ENCODE measurements around the gene ATOH8.
A peak's percentile ranks its signal among the peaks of the same experiment; 100 is the strongest.

ATOH8 gene

DNA sequence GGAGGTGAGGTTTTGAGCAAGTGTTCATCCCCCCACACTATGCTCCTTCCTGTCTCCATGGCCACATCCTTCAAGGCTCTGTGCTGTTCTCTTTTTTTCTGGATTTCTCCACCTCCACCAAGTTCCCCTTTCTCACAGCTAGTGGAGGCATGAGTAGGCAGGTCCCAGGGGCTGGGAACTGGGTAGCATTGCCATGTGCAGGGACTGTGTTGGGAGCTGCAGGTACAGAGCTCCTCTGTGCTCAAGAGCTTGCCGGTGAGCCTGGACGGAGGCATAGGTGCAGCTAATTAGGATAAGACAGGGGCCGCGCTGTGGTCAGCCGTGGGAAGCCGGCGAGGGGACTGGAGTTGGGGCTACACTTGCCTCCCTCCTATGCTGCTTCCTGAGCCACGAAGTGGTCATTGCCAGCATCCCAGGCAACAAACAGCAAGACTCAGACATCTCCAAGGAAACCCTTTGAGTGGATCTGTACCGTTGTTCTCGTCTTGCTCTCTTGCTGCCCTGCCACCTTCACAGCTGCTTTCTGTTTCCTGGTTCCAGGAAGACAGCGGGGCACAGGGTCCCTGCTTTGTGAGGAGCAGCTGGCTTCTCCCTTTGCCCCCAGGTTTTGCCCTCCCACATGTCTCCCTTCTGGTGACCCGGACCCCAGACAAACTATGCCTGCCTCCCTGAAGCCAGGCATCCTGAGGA lies 36.9 kb downstream of the ATOH8 start:
- peak; percentile 76 for DNase-seq

DNA sequence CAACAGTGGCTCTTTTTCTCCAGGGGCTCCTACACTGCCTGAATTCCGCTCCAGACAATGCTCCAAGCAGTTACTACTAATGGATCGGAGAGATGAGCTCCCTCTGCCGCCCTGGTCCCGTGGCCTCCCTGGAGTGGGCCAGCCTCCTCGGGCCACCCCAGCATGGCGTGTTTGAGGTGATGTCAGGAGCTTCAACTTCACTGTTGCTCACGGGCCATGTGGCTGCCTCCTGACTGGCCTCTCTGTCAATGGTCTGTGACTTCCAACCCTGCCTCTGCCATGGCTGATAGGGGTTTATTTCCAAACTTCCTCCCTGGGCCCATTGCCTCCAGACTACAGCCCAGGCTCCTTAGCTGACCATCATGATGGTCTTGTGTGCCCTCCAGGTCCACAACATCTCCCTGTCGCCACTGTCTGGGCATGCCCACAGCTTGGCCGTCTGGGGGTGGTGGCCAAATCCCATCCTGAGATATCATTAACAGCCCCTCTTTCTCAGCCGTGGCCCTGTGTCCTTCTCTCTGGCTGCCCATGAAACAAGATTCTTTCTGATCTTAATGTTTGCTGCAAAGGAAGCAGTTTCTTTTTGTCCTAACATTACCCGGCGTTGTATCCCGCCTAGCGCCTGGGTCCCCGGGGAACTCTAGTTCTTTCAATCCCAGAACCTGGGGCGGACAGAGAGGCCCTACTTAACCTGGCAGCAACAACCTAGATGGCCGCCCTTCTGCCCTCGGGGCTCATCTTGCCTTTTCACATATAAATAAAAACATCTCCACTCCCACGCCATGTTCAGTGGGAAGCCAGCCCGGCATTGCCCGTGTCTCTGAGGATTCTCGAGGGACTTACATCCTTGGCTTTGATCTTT lies 38.1 kb downstream of the ATOH8 start:
- DNase-seq, result no peak

DNA sequence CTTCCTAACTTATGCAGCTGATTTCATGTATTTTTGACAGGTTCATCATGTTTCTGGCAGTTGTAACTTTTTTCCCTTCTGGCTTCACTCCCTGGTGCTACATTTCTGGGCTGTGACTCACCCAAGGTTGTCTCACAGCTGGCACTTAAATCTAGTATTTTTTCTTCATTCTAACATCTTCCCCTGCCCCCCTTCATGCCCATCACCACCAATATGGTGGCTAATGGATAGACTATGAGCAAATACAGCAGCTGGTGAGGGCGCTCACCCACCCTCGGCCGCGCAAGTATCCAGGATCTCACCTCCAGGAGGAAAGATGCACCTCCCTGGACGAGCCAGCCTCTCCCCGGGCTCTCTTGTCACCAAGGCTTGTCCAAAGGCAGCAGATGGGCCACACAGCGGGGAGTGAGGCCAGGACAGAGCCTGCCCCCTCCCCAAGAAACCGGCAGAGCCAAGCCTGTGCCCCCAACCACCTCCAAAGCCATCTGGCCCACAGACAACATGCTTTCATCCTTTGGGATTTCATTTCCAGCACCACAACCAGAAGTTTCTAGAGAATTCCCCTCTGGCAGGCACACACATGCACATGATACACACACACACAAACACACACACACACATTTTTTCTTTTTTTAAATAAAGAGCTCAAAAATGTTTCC lies 39.1 kb downstream of the ATOH8 start:
- DNase-seq, result no peak

DNA sequence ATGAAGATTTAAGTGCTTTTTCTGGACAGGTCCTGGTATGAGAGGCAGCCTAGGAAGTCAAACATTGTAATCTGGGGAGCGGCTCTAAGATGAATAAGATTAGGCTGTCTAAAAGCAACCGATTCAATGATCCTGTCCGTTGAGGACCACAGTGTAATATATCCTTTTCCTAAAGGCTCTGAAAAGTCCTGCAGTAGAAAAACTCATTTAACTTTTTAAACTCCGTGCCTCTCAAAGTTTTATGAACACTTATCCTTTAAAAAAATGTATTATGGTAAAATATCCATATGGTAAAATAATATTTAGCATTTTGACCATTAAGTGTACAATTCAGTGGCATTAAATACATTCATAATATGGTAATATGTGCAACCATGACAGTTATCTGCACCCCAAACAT lies 39.8 kb downstream of the ATOH8 start:
- DNase-seq, result no peak

DNA sequence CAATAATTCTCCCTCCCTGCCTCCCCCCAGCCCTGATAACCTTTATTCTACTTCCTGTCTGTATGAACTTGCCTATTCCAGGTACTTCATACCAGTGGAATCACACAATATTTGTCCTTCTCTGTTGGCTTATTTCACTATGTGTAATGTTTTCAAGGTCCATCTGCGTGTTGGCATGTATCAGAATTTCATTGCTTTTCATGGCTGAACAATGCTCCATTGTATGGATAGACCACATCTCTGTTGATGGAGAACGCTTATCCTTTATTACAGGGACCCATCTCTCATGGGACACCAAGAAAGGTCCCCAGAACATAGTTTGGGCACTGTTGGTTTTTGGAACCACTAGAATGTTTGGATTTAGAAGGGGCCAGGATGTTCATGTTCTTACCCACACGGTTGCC lies 40.2 kb downstream of the ATOH8 start:
- DNase-seq, result no peak

GRCh38 chr2:85794491-85795121 lies 40.8 kb downstream of the ATOH8 start:
- DNase-seq, result no peak

DNA sequence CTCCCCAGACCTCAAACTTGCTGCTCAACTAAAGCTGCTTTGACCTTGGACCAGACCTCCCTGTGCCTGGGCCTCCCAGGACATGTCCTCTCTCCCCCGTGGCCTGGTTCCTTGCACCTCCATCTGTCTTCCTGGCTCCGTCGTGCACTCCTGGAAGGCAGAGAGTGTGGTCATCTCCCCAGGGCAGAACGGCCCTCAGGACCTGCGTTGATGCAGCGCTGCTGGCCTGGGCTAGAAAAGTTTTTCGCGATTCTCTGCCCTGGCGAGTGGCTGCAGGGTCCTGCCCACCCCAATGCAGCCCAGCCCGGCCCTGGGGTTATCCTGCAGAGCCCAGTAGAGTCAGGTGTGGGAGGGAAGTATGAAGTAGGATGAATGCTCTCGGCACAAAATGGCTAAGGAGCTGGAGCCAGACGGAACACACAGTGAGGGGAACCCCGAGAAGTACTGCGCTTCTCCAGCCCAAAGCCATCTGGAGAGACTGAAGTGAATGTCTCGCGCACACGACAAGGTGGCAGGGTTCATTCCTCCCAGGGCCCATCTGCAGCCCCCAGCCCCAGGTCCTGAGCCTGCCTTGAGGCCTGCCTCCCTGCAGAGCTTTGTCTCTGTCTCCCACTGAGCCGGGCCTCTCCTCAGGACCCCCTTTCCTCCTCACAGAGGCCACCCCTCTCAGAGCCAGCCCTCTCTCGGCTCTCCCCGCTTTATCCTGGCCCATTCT lies 41.7 kb downstream of the ATOH8 start:
- DNase-seq, result no peak

DNA sequence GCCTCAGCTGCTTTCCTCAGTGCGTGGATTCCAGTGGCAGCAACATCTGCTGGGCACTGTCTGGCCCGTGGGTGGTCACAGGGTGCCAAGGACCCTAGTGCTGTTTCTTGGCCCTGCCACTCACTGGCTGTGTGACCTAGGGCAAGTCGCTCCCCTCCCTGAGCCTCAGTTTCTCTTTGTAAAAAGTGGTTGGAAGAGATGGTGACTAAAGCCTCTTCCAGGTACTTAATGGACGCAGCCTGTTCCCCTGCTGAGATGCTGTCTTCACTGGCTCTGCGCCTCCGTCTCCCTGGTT lies 42.2 kb downstream of the ATOH8 start:
- DNase-seq, result no peak

DNA sequence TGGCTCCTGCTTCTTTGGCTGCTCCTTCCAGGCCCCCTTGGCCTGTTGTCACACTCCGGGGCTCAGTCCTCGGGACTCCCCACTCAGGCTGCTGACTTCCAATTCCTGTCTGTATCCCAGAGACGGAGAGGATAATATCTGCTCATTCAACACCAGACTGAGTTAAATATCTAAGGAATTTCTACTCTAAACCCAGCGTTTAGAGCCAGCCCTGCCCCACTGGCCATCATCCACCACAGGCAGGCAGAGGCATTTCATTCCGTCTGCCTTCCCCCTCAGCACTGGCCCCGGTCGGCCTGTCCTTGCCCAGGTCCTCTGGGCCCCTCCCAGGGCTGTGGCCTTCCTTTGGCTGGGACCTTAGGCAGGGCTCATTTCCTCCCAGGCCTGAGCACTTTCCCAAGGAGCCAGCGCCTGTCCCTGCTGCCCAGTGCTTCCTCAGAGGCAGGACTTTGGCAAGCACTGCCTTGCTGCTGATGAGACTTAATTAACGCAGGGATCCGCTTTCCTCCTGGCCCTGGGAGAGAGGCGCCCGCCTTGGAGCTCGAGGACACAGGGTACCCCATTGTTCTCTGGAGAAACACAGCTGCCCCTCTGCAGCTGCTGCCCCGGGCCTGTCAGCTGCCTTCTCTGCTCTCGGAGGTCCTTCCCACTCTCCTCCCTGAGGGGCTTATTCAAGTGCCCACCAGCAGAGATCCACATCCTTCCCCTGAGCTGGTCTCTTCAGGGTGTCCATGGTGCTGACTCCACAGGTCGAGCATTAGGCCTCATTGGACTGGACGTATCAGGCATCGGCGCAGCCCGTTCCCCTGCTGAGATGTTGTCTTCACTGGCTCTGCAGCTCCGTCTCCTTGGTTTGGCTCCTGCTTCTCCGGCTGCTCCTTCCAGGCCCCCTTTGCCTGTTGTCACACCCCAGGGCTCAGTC lies 42.8 kb downstream of the ATOH8 start:
- no peak for DNase-seq

DNA sequence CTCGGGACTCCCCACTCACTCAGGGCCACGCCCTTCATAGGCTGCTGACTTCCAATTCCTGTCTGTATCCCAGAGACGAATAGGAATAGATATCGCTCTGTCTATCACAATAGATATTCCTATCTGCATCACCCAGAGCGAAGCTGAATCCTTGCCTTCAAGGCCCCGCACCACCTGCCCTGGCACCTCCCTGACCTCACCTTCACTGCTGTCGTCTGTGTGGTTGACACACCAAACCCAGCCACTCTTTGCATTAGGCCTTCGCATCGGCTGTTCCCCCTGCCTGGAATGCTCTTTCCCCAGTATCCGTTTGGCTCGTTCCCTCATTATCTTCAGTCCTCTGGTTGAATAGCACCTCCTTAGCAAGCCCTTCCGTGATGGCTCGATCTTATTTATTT lies 43.5 kb downstream of the ATOH8 start:
- no peak for DNase-seq

DNA sequence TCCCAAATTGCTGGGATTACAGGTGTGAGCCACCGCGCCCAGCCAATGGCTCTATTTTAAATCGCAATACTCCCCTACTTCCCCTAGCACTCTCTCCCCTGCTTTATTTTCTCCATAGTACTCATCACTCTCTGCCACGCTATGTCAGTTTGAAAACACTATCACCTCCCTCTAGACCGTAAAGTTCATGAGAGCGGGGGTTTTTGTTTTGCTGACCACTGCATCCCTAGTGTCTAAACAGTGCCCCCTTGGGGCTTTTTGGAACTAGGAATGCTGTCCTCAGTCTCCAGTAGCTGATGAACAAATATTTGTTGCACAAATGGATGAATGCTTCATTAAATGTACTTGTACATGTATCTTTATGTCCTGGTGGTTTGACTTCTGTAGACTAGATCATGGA lies 44.1 kb downstream of the ATOH8 start:
- DNase-seq, result no peak

DNA sequence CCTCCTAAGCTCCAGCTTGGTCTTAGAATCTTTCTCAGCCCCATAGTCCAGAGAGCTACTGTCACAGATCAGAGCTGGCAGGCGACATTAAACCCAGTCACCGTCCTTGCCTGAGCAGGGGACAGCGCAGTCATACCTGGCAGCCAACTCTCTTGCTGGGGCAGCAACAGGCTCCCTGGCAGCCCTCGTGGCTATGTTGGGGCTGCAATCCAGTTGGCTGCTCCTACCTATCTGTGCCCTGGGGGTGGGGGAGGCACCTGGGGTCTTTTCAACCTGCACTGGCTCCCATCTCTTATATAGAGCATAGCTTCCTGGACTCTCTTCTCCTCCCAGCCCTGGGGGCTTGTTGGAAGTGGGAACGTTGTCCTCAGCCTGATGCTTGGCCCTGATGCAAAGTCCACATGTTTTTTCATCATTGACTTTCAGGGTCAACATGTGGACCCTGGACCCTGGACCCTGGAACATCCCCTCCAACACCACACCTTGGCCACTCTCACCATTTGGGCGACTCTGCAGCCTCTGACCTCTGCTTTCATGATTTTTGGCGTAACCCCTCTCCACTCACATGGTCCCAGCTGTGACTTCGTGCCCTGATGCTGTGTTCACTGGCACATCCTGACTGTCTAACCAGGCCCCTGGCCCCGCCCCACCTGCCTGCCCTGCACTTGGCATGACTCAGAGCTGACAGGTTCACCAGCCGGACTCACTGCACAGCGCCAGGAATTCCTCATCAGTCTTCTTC lies 45.6 kb downstream of the ATOH8 start:
- DNase-seq, result no peak

DNA sequence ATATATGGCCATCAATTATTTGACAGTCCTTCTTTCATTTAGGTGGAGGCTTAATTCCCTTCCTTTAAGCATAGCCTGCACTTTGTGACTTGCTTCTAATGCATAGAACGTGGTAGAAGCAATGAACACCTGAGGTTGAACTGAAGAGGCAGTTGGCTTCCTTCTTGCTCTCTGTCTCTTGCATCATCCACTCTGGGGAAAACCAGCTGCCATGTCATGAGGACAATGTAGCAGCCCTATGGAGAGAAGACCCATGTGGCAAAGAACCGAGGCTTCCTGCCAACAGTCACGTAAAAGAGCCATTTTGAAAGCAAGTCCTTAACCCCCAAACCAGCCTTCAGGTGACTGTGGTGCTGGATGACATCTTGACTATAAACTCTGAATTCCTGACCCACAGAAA lies 46.8 kb downstream of the ATOH8 start:
- no peak for DNase-seq

GRCh38 chr2:85801871-85802270 lies 48.1 kb downstream of the ATOH8 start:
- DNase-seq, result no peak

GRCh38 chr2:85802354-85803103 lies 48.7 kb downstream of the ATOH8 start:
- DNase-seq, result no peak

GRCh38 chr2:85803704-85804425 lies 50.1 kb downstream of the ATOH8 start:
- DNase-seq, result no peak

- DNase-seq, result no peak
Measured at GRCh38 chr2:85804583-85804982, 50.8 kb downstream of the ATOH8 start.

DNA sequence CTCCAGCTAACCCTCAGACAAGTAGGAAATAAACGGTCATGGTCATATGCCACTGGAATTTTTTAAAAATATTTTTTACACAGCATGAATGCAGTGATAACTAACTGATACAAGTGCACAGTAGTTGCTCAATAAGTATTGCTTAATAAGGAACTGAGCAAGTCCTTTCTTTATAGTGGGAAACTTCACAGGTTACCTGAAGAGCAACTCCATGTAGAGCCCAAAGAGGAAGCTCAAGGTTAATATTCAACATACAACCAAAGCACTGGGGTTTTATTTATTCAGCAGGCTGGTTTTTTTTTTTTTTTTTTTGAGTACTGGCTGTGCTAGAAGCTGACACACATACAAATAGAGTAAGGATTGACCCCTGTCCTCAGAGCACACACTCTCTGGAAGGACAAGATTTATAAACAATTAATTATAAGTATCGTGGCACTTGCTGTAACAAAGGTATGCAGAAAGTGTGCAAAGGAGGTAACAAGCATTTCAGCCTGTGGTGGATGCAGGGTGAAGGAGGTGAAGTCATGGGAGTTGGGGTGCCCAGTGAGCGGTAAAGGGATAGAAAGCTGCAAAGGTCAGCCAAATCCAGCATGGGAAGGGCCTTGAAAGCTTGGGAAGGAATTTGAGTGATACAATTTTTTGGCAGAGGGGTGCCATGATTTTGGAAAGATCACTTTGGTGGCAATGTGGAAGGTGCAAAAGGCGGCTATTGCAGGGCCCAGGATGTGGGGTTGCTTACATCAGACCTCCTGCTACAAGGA lies 52.7 kb downstream of the ATOH8 start:
- no peak for DNase-seq

- DNase-seq, result no peak
Measured at GRCh38 chr2:85807756-85808155, 54.0 kb downstream of the ATOH8 start.

Data from GDM1 (cell line).